GM18505 (cell line): ENCODE measurements around the gene APC.
A peak's percentile ranks its signal among the peaks of the same experiment; 100 is the strongest.
"Not testable (repeated sequence)": the region's sequence is repeated elsewhere in the genome, so short reads cannot be mapped to it uniquely, and the experiment has no call there.

Source experiments
- ATAC-seq: cut with Tn5 transposase; IDR thresholded peaks from one replicate; pipeline ENCODE4 v1.9.1; 2021; ENCODE audit not compliant: unreplicated experiment
- POLR2A ChIP-seq: IDR thresholded peaks from 4 replicates; pipeline ENCODE4 v1.6.1; 2011; ENCODE audit warnings: borderline replicate concordance; ENCODE audit not compliant: insufficient read depth, insufficient read length; ENCODE audit errors: extremely low read depth

The APC gene

DNA sequence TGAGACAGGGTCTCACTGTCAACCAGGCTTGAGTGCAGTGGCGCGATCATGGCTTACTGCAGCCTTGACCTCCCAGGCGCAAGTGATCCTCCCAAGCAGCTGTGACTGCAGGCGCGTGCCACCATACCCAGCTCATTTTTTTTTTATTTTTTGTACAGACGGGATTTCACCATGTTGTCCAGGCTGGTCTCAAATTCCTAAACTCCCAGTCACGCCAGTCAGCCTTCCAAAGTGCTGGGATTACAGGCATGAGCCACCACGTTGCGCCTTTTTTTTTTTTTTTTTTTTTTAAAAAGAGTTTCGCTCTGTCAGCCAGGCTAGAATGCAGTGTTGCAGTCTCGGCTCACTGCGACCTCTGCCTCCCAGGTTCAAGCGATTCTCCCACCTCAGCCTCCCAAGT is 96.3 kb downstream of the APC start:
- ATAC-seq = no peak
- no peak for TF ChIP-seq POLR2A

DNA sequence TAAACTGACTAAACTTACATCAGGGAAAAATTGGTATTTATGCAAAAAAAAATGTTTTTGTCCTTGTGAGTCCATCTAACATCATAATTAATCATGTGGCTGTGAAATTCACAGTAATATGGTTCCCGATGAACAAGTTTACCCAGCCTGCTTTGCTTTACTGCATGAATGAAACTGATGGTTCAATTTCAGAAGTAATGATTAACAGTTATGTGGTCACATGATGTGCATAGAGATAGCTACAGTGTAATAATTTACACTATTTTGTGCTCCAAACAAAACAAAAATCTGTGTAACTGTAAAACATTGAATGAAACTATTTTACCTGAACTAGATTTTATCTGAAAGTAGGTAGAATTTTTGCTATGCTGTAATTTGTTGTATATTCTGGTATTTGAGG is 106.8 kb downstream of the APC start:
- no peak for TF ChIP-seq POLR2A
- no peak for ATAC-seq

DNA sequence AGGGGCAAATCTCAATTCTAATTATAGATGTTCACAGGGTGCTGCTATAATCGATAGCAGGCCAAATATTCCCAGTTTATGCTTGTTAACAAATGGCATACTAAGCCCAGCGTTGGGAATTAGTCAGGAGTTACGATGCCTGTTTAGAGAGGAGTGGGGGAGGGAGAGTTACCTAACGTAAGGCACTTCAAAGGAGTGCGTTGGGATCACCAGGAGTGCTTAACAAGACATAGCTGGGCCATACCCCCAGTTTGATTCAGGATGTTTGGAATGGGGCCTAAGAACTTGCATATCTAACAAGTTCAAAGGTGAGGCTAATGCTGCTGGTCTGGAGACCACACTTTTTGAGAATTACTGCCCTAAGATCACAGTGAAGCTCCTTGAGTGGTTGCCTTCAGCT is 108.9 kb downstream of the APC start:
- ATAC-seq = no peak

DNA sequence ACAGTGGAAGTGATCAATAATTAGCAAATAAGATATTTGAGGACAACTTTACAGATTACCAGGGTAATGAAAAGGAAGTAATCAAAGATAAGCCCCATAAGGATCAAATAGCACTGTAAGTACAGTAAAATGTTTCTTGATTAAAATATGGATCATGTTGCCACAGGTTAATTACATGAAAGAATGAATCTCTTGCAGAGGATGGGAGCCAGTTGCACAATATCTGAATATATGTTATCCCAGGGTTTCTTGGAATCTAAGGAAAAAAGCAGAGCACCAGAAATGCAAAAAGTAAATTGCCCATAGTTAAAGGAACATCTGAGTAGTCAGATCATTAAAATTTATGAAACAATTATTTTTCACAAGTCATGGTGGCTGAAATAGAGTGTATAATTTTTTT is 109.6 kb downstream of the APC start:
- no peak for ATAC-seq
- TF ChIP-seq POLR2A = no peak

More for the DNA sequence above, 108.9 kb downstream of the APC start:
- TF ChIP-seq POLR2A = no peak

DNA sequence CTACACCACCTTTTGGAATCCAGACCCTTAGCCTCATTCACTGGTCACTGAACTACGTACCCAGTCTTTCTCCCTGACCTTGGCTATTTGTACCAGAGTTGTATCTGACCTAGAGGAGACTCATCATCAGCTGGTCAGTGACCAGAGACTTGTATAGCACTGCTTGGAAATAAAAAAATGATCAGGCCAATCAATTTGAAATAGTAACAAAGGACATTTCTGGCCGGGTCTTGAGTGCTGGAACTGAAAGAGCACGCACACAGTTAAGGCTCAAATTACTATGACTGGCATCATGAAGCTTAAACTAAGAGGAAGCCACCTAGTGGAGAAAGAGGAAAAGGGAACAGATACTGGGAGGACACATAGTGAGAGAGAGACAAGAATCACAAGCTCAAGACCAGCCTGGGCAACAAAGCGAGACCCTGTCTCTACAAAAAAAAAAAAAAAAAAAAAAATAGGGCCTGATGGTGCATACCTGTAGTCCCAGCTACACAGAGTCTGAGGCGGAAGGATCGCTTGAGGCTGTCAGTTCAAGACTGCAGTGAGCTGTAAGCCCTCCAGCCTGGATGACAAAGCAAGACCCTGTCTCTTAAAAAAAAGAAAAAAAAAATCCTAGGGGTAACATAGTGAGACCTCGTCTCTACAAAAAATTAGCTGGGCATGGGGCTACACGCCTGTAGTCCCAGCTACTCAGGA is 110.6 kb downstream of the APC start:
- peak; percentile 99 for ATAC-seq
- TF ChIP-seq POLR2A = no peak

DNA sequence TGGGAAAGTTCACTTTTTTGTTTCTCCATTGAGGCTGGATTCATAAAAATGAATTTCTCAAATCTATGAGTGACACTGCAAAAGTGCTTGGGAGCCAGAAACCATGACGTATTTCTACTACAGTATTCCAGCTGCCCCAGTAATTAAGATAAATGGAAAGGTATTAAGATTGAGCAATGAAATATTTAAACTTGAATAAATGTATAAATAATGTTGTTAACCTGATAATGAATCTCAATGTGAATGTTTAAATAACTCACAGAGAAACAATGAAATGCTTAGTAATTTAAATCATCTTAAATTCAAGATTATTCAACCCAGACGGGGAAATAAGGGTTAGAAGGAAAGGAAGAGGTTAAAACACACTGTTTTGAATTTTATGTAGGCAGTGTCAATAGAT is 112.2 kb downstream of the APC start:
- TF ChIP-seq POLR2A = no peak
- ATAC-seq = no peak

DNA sequence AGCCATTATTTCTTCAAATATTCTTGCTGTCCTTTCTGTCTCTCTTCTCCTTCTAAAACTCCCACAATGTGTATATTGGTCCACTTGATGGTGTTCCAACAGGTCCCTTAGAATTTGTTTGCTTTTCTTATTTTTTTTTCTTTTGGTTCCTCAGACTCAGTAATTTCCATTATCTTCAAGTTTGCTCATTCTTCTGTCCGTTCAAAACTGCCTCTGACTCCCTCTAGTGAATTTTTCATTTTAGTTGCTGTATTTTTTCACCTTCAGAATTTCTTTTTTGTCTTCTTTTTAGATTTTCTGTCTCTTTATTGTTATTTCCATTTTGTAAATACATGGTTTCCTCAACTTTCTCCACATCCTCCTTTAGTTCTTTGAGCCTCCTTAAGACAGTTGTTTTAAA is 117.0 kb downstream of the APC start:
- no peak for ATAC-seq
- TF ChIP-seq POLR2A = no peak

DNA sequence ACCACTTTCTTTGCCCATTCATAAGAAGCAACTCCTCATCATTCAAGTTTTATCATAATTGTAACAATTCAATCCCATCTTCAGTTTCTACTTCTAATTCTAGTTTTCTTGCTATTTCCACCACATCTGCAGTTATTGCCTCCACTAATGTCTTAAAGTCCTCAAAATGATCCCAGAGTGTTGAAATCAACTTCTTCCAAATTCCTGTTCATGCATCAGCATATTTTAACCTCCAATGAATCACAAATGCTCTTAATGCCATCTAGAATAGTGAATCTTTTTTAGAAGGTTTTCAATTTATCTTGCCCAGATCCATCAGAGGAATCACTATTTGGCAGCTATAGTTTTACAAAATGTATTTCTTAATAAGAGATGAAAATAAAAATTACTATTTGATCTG is 120.2 kb downstream of the APC start:
- TF ChIP-seq POLR2A = no peak
- no peak for ATAC-seq

DNA sequence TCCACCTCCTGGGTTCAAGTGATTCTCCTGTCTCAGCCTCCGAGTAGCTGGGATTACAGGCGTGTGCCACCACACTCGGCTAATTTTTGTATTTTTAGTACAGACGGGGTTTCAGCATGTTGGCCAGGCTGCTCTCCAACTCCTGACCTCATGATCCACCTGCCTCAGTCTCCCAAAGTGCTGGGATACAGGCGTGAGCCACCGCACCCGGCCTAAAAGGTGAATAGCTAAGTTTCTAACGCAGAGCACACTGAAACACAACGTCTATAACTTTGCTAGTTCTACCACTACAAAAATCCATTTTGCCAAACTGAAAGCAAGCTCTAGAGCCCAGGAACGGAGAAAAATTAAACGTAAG is 122.9 kb downstream of the APC start:
- not testable (repeated sequence) for ATAC-seq

DNA sequence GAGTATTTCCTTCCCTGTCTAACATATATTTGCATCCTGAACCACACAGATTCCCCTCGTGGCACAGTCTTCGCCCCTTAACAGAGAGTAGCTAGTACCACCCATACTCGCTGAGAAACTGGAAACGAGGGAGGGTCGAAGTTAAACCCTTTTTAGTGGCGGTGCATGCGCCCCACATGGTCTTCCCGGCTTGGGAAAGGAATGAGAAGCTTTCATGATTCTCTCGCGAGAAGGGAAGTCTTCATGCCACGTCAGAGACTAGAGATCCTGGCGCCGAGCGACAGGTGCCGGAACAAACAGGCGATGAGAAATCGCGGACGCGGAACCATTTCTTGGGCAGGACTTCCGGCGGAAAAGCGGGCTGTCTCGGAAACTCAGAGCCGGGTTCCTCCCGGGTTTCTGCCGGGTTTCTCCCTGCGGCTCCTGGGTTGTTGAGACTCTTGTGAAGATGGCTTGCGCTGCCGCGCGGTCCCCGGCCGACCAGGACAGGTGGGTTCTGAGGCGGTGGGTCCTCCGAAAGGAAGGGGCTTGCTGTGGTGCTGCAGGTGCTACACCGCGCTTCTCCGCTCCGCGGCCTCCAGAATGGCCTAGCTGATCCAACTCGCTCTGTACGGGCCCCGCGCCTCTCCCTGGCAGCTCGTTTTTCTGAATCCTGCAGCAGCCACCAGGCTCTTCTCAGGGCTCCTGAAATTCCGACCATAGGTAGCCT is 123.4 kb downstream of the APC start, which contains the start of gene SRP19:
Gene SRP19 (plus strand): TSS at position 359 of the 709 bp plus-strand sequence. CDS start 90 bp downstream, at position 449.
- TF ChIP-seq POLR2A = peak; percentile 85
- peak; percentile 97 for ATAC-seq

DNA sequence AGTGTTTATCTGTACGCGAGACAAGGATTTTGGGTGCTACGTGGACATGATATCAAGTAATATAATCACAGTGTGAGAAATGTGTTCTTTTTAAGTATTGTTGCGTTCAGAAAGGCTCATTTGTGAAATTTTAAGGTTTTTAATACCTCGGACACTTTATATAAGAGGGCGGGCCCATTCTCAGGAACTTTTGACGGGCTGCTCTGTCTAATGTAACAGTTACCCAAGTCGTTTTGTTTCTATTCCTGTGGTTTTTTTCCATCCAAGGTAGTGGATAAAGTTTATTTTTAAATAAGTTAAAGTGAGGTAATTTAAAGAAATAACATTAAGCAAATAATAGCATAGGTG is 123.9 kb downstream of the APC start:
- ATAC-seq = no peak
- TF ChIP-seq POLR2A = no peak

DNA sequence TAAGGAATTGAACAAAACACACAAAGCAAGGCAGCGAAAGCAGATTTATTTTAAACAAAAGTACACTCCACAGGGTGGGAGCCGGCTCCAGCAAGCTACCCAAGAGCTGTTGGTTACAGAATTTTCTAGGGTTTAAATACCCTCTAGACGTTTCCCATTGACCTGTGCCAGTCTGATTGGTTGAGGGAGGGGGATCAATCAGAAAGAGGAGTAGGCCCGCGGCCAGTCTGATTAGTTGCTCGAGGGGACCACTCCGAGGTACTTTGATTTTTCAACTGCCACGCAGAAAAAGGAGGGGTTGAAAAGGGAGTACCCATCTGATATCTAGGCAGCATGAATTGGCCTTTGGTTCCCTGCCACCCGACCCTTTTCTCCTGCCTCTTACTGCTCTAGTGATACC is 124.4 kb downstream of the APC start:
- ATAC-seq = no peak
- no peak for TF ChIP-seq POLR2A

DNA sequence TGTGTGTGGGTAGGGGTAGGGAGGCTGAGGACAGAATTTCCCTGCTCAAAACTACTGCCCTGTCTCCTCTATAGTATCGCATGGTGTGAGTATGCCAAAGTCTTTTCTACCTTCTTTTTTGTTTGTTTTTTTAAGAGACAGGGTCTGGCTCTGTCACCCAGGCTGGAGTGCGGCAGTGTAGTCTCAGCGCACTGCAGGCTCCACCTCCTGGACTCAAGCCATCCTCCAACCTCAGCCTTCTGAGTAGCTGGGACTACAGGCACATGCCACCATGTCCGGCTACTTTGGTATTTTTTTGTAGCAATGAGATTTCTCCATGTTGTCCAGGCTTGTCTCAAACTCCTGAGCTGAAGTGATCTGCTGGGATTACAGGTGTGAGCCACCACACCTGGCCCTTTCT is 125.9 kb downstream of the APC start:
- TF ChIP-seq POLR2A = no peak
- ATAC-seq = no peak

DNA sequence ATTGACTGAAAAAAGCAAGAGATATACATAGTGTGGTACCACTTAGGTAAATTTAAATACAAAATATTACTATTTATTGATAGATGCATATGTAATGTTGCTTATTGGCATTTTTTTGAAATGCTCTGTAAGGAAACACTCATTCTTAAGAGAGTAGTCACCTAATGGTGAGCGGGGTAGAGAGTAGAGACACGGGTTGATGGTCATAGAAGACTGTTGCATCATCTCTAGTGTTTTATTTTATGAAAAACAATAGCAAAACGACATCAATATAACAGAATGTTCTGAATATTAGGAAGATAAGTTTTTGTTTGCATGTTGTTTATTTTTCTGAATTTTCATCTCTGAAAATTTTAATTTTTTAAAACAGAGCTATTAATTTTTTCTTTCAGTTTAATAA is 127.4 kb downstream of the APC start:
- no peak for TF ChIP-seq POLR2A
- ATAC-seq = no peak

DNA sequence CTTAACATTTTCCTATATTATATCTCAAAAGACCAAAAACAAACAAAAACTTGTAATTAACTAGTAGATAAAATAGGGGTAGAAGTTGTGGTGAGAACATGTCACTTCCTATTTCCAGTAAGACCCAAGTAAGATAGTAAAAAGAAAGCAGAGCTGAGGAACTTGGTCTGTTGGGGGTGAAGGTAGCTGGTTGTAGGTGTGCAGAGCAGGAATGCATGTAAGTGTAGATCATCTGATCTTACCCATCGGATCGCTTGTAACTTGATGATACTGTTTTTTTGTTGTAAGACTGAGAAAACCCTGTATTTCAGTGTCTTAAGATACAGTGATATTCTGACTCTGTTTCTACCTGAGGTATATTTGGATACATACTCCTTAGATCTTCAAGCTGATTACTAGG is 129.1 kb downstream of the APC start:
- TF ChIP-seq POLR2A = no peak
- no peak for ATAC-seq

DNA sequence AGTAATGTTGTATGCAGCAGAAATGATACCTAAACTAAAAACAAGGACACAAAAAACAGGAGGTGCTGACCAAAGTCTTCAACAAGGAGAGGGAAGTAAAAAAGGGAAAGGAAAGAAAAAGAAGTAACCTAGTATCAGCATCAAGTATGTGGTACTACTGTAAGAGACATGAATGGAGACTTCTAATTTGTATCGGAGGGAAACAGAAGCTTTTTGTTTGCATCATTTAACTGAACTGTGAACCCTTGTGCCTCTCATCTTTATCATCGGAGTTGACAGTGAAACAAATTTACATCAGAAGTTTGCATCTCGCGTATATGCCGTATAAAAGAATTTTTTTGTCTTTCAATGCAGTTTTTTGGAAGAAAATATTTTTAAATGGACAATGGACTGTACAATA is 129.7 kb downstream of the APC start:
- TF ChIP-seq POLR2A = no peak

DNA sequence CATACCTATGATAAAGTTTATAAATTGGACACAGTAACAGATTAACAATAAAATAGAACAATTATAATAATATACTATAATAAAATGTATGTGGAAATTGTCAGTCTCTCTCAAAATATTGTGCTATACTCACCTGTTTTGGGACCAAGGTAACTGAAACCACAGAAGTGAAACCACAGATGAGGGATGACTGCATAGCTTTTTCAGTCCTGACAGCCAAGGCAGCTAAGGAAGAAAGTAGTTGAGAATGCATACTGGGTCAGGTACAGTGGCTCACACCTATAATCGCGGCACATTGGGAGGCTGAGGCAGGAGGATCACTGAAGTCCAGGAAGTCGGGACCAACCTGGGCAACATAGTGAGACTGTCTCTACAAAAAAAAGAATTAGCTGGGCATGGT is 132.3 kb downstream of the APC start:
- no peak for TF ChIP-seq POLR2A
- peak; percentile 76 for ATAC-seq

More for the DNA sequence above, 129.7 kb downstream of the APC start:
- ATAC-seq = no peak
